ENCODE results near the gene ITPR1. TPM values are rescaled to one million over a fixed set of nuclear protein-coding genes. Genes with fewer than 3 reads are reported as not detected.

The ITPR1 gene
- polyA plus RNA-seq, 2 of the 4 experiments (the other 2 are of a cell fraction): 2.8 to 9.6 TPM

DNA sequence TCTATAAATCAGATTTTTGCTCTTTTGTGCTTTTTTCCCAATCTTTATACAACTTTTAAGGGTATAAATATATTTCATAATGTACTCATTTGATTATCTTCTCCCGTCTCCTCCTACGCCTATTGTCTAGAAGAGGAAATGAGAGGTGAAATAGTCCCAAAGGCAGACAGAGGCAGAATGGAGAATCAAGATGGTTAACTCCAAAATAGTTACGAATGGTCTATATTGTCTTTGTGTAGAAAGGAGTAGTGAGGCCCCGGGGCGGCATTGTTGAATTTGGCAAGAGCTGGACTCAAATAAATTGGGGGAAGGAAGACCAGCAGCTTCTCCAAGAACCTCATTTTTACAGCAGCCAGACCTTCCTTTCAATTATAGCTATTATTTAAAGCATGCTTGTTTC is 23.9 kb downstream of the ITPR1 start:
- no peak for ATAC-seq
- H3K9me3 ChIP-seq: no peaks in the 10 kb centered on the region
- TF ChIP-seq TP53 (CRISPR knock-in tag; IDR thresholded peaks at IDR 0.05): no peak
- TF ChIP-seq POLR2A (IDR thresholded peaks at IDR 0.05; ENCODE audit: low read length): no peak
- no peak for TF ChIP-seq CBX8 (IDR thresholded peaks at IDR 0.05)
- TF ChIP-seq HOXB5 (CRISPR knock-in tag; IDR thresholded peaks at IDR 0.05): no peak
- H3K4me3 ChIP-seq: no peak overlapping the region
- H3K4me1 ChIP-seq: no peaks in the 10 kb centered on the region
- ChIA-PET CTCF (interaction anchor here (0.6 kb wide), 1 partner anchor 237 kb away, joined by 3 read pairs; no protein-coding TSS in a partner anchor), POLR2A (no interaction called here)
- H3K27ac ChIP-seq: no peak overlapping the region
- DNase-seq (ENCODE audit: low read depth in 1 of 2, low spot score in 1 of 2): no peak
- no peak overlapping the region for H3K4me2 ChIP-seq
- no peak for FAIRE-seq
- WGBS (ENCODE audit: missing lambda C conversion rate): 85% methylated on average over 5 of the region's 5 CpGs

DNA sequence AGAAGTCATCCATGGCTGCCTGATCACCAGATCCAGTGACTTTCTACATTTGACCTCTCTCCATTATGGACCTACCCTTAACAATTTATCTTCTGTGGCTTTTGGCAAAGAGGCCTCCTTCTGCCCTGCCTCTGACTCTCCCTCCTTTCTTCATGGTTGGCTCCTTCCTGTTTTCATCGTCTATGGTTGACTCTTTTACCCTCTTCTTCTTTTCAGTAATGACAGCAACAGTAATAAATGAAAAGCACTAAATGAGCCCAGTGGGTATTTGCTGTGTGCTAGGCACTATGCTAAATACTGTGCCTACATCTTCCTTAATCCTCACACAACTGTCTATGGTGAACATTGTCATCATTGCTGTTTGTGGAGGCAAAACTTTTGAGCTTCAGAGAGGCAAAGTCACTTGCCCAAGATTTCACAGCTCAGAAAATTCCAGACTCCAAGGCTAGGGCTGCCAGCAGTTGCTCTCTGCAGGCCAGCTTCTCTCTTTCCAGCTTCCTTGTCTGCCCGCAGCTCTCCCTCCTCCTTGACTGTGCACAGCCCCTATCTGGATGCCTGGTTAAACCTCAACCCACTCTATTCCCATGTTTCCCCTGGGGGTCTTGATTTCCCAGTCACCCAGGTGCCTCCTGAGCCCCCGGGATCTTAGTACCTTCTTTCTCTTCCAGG is 24.6 kb downstream of the ITPR1 start:
- TF ChIP-seq PHF8 (IDR thresholded peaks at IDR 0.05; ENCODE audit: borderline replicate concordance, low read depth): no peak
- TF ChIP-seq ZC3H11A (IDR thresholded peaks at IDR 0.05): no peak
- TF ChIP-seq RARB (CRISPR knock-in tag; IDR thresholded peaks at IDR 0.05): no peak
- TF ChIP-seq, protein P1, sequence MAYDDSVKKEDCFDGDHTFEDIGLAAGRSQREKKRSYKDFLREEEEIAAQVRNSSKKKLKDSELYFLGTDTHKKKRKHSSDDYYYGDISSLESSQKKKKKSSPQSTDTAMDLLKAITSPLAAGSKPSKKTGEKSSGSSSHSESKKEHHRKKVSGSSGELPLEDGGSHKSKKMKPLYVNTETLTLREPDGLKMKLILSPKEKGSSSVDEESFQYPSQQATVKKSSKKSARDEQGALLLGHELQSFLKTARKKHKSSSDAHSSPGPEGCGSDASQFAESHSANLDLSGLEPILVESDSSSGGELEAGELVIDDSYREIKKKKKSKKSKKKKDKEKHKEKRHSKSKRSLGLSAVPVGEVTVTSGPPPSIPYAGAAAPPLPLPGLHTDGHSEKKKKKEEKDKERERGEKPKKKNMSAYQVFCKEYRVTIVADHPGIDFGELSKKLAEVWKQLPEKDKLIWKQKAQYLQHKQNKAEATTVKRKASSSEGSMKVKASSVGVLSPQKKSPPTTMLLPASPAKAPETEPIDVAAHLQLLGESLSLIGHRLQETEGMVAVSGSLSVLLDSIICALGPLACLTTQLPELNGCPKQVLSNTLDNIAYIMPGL (CRISPR knock-in tag; IDR thresholded peaks at IDR 0.05; ENCODE audit: borderline replicate concordance): no peak
- no peaks in the 10 kb centered on the region for H3K9me3 ChIP-seq
- no peak overlapping the region for H3K4me2 ChIP-seq
- FAIRE-seq (no peak), DNase-seq (ENCODE audit: low read depth in 1 of 2, low spot score in 1 of 2) (no peak), ATAC-seq (no peak)
- no peaks in the 10 kb centered on the region for H3K4me1 ChIP-seq
- no peak overlapping the region for H3K4me3 ChIP-seq
- no peak overlapping the region for H3K27ac ChIP-seq
- CTCF ChIA-PET: no interaction called here
- POLR2A ChIA-PET: no interaction called here
- 32% methylated on average over 3 of the region's 3 CpGs for WGBS (ENCODE audit: missing lambda C conversion rate)

DNA sequence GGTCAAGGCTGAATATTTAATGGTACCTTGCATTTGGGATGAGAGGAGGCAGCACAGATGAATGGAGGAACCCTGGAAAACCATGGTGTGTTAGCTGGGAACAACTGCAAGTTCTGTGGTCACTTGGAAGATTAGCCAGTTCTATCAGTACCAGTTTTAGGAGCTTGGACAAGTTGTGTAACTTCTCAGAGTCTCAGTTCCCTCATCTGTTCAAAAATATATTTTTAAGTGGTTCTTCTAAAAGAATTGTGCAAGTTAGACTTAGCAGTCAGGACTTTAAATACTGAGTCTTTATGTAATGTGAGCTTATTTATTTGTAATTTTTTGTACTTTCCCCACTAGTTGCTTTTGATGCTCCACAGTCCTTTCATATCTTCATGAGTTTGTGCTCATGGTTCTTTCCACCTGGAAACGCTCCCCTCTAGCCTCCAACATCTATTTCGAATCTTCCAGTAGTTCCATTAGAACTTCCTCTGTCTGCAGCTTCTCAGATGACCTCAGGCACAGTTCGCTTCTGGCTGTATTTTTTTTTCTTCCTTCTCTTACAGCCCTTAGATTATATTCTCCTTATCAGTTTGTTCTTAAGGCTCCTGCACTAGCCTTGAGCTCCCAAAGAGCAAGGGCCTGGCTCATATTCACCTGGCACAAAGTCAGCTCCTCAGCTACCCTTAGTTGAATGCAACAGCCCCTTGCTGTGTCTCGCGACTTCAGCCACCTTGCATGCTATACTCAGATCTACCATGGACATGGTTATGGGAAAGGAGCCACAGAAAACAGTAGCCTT is 27.1 kb downstream of the ITPR1 start:
- ChIA-PET CTCF (interaction anchor here (0.9 to 1.4 kb wide), 3 partner anchors 28 to 170 kb away, joined by 3 to 6 read pairs (median 3); no protein-coding TSS in a partner anchor), POLR2A (no interaction called here)
- Histone ChIP-seq H3K4me3 (no peak overlapping the region), H3K9me3 (no peaks in the 10 kb centered on the region), H3K27ac (no peak overlapping the region), H3K4me1 (no peaks in the 10 kb centered on the region), H3K4me2 (no peak overlapping the region)
- ATAC-seq (no peak), DNase-seq (ENCODE audit: low read depth in 1 of 2, low spot score in 1 of 2) (no peak), FAIRE-seq (no peak)
- 66% methylated on average over 5 of the region's 5 CpGs for WGBS (ENCODE audit: missing lambda C conversion rate)
- TF ChIP-seq ZC3H11A (IDR thresholded peaks at IDR 0.05) (no peak), MAZ (IDR thresholded peaks at IDR 0.05; ENCODE audit: borderline replicate concordance, low read depth, low read length) (no peak), EP300 (IDR thresholded peaks at IDR 0.05) (no peak), HDAC2 (IDR thresholded peaks at IDR 0.05) (no peak), JUNB (IDR thresholded peaks at IDR 0.05) (no peak), ESRRA (IDR thresholded peaks at IDR 0.05; ENCODE audit: borderline replicate concordance, low read length) (no peak), TFCP2L1 (CRISPR knock-in tag; IDR thresholded peaks at IDR 0.05) (no peak), KDM5A (IDR thresholded peaks at IDR 0.05) (no peak), FOSB (CRISPR knock-in tag; IDR thresholded peaks at IDR 0.05) (no peak), CHD4 (IDR thresholded peaks at IDR 0.05; ENCODE audit: borderline replicate concordance) (no peak), SMC3 (IDR thresholded peaks at IDR 0.05) (no peak), RNF2 (IDR thresholded peaks at IDR 0.05; ENCODE audit: borderline replicate concordance, low read depth) (no peak)
- TF ChIP-seq, protein P2, sequence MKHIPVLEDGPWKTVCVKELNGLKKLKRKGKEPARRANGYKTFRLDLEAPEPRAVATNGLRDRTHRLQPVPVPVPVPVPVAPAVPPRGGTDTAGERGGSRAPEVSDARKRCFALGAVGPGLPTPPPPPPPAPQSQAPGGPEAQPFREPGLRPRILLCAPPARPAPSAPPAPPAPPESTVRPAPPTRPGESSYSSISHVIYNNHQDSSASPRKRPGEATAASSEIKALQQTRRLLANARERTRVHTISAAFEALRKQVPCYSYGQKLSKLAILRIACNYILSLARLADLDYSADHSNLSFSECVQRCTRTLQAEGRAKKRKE (CRISPR knock-in tag; IDR thresholded peaks at IDR 0.05; ENCODE audit: low read depth): no peak
- TF ChIP-seq, protein P3, sequence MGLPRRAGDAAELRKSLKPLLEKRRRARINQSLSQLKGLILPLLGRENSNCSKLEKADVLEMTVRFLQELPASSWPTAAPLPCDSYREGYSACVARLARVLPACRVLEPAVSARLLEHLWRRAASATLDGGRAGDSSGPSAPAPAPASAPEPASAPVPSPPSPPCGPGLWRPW (IDR thresholded peaks at IDR 0.05): no peak
- TF ChIP-seq, protein P1 (CRISPR knock-in tag; IDR thresholded peaks at IDR 0.05; ENCODE audit: borderline replicate concordance): no peak
- TF ChIP-seq, protein P4, sequence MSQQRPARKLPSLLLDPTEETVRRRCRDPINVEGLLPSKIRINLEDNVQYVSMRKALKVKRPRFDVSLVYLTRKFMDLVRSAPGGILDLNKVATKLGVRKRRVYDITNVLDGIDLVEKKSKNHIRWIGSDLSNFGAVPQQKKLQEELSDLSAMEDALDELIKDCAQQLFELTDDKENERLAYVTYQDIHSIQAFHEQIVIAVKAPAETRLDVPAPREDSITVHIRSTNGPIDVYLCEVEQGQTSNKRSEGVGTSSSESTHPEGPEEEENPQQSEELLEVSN (IDR thresholded peaks at IDR 0.05; ENCODE audit: borderline replicate concordance, low read depth): no peak
- TF ChIP-seq, protein P5, sequence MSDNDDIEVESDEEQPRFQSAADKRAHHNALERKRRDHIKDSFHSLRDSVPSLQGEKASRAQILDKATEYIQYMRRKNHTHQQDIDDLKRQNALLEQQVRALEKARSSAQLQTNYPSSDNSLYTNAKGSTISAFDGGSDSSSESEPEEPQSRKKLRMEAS (IDR thresholded peaks at IDR 0.05): no peak
